Nephron progenitor cell (in vitro differentiated cells): ENCODE measurements around the gene CBX4.

Experiments
- DNase-seq: peaks from one replicate; pipeline ENCODE4 v3.0.0; 2021
- H3K27ac Mint-ChIP-seq: 2 replicates; pipeline ENCODE4 v1.8.0; 2021; ENCODE audit warnings: mild to moderate bottlenecking, moderate library complexity, mixed read lengths
- H3K27me3 Mint-ChIP-seq: 2 replicates; pipeline ENCODE4 v1.8.0; 2021; ENCODE audit warnings: mild to moderate bottlenecking, low read depth, mixed read lengths; ENCODE audit not compliant: poor library complexity
- H3K36me3 Mint-ChIP-seq: 2 replicates; pipeline ENCODE4 v1.8.0; 2021; ENCODE audit warnings: low read depth, mixed read lengths
- H3K4me1 Mint-ChIP-seq: 2 replicates; pipeline ENCODE4 v1.8.0; 2021; ENCODE audit warnings: mixed read lengths
- H3K4me3 Mint-ChIP-seq: 2 replicates; pipeline ENCODE4 v1.8.0; 2021; ENCODE audit warnings: mild to moderate bottlenecking, moderate library complexity, mixed read lengths
- H3K9me3 Mint-ChIP-seq: 2 replicates; pipeline ENCODE4 v1.8.0; 2021; ENCODE audit warnings: mild to moderate bottlenecking, moderate library complexity, mixed read lengths
- CTCF ChIP-seq: fragments of 200-600 bp; sonication (generic); IDR thresholded peaks from 2 replicates; pipeline ENCODE4 v1.5.0; 2021; ENCODE audit warnings: antibody characterized with exemption

Gene CBX4

GRCh38 chr17:79785017-79785899, 54.0 kb downstream of the CBX4 start:
- Mint-ChIP-seq H3K27me3 (peaks cover 29% of the 10 kb centered on the region), H3K27ac (peak overlapping the region; percentile 70), H3K4me1 (peaks cover 74% of the 10 kb centered on the region), H3K9me3 (no peaks in the 10 kb centered on the region), H3K36me3 (peaks cover 43% of the 10 kb centered on the region), H3K4me3 (no peak overlapping the region)
- no peak for DNase-seq
- no peak for TF ChIP-seq CTCF

GRCh38 chr17:79784353-79785016, 54.8 kb downstream of the CBX4 start:
- peaks cover 26% of the 10 kb centered on the region for H3K27me3 Mint-ChIP-seq
- H3K27ac Mint-ChIP-seq = no peak overlapping the region
- peaks cover 81% of the 10 kb centered on the region for H3K4me1 Mint-ChIP-seq
- no peak for TF ChIP-seq CTCF
- H3K9me3 Mint-ChIP-seq = no peaks in the 10 kb centered on the region
- DNase-seq = no peak
- peaks cover 51% of the 10 kb centered on the region for H3K36me3 Mint-ChIP-seq
- no peak overlapping the region for H3K4me3 Mint-ChIP-seq

GRCh38 chr17:79783891-79784290, 55.3 kb downstream of the CBX4 start:
- Mint-ChIP-seq H3K4me3 (no peak overlapping the region), H3K9me3 (no peaks in the 10 kb centered on the region), H3K36me3 (peaks cover 53% of the 10 kb centered on the region), H3K27ac (no peak overlapping the region), H3K27me3 (peaks cover 20% of the 10 kb centered on the region), H3K4me1 (peaks cover 82% of the 10 kb centered on the region)
- DNase-seq = no peak
- TF ChIP-seq CTCF = no peak
